HL-60 (cell line): Measurements from ENCODE around the gene TTLL1.
A peak's percentile ranks its signal among the peaks of the same experiment; 100 is the strongest.

ENCODE experiments used
- DNase-seq, 2 experiments: peaks; one replicate each; pipeline ENCODE4 v3.0.0-alpha.2; 2010 to 2020; ENCODE audit warnings: low read depth in 1 of 2, low spot score in 1 of 2
- H3K27ac ChIP-seq: fragments of 250-450 bp; sonication (Bioruptor Pico); replicated peaks from 2 replicates; pipeline ENCODE4 v1.5.1; 2020; ENCODE audit warnings: mild to moderate bottlenecking, moderate library complexity
- H3K27me3 ChIP-seq: fragments of 250-450 bp; sonication (Bioruptor Pico); 2 replicates; pipeline ENCODE4 v1.5.1; 2021; ENCODE audit warnings: mild to moderate bottlenecking, moderate library complexity; ENCODE audit not compliant: insufficient read depth, poor library complexity, severe bottlenecking
- H3K4me3 ChIP-seq: replicated peaks from 2 replicates; pipeline ENCODE4 v1.5.1; 2011; ENCODE audit warnings: mild to moderate bottlenecking, control low read depth, low read length; ENCODE audit not compliant: insufficient read depth
- GABPA ChIP-seq: IDR thresholded peaks from 2 replicates; pipeline ENCODE4 v1.6.1; 2012; ENCODE audit warnings: low read depth
- POLR2AphosphoS5 ChIP-seq: IDR thresholded peaks from 2 replicates; pipeline ENCODE4 v1.6.1; 2012; ENCODE audit warnings: low read depth
- SPI1 ChIP-seq: IDR thresholded peaks from 2 replicates; pipeline ENCODE4 v1.6.1; 2012; ENCODE audit warnings: low read depth, mild to moderate bottlenecking, borderline replicate concordance
- TF ChIP-seq, protein P1 (sequence below): IDR thresholded peaks from one replicate; pipeline ENCODE4 v1.5.1; 2011; ENCODE audit warnings: low read length, control low read depth, inconsistent platforms; ENCODE audit not compliant: insufficient read depth
- TF ChIP-seq, protein P2 (sequence below): IDR thresholded peaks from 2 replicates; pipeline ENCODE4 v1.6.1; 2012; ENCODE audit warnings: low read depth; ENCODE audit not compliant: insufficient replicate concordance

The TTLL1 gene

GRCh38 chr22:42993651-42994275 lies 95.4 kb downstream of the TTLL1 start:
- Histone ChIP-seq H3K4me3 (peak overlapping the region; percentile 18; the same call in 1 of the 2 replicates), H3K27me3 (no peaks in the 10 kb centered on the region), H3K27ac (peak overlapping the region; percentile 91)
- DNase-seq: peak in 1 of 2 experiments; percentile 66
- TF ChIP-seq SPI1 (peak; percentile 91), GABPA (no peak), POLR2AphosphoS5 (0 out of 2 replicates have a peak, but pooled peaks have one; percentile 10)
- TF ChIP-seq, protein P1, sequence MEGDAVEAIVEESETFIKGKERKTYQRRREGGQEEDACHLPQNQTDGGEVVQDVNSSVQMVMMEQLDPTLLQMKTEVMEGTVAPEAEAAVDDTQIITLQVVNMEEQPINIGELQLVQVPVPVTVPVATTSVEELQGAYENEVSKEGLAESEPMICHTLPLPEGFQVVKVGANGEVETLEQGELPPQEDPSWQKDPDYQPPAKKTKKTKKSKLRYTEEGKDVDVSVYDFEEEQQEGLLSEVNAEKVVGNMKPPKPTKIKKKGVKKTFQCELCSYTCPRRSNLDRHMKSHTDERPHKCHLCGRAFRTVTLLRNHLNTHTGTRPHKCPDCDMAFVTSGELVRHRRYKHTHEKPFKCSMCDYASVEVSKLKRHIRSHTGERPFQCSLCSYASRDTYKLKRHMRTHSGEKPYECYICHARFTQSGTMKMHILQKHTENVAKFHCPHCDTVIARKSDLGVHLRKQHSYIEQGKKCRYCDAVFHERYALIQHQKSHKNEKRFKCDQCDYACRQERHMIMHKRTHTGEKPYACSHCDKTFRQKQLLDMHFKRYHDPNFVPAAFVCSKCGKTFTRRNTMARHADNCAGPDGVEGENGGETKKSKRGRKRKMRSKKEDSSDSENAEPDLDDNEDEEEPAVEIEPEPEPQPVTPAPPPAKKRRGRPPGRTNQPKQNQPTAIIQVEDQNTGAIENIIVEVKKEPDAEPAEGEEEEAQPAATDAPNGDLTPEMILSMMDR: no peak
- TF ChIP-seq, protein P2, sequence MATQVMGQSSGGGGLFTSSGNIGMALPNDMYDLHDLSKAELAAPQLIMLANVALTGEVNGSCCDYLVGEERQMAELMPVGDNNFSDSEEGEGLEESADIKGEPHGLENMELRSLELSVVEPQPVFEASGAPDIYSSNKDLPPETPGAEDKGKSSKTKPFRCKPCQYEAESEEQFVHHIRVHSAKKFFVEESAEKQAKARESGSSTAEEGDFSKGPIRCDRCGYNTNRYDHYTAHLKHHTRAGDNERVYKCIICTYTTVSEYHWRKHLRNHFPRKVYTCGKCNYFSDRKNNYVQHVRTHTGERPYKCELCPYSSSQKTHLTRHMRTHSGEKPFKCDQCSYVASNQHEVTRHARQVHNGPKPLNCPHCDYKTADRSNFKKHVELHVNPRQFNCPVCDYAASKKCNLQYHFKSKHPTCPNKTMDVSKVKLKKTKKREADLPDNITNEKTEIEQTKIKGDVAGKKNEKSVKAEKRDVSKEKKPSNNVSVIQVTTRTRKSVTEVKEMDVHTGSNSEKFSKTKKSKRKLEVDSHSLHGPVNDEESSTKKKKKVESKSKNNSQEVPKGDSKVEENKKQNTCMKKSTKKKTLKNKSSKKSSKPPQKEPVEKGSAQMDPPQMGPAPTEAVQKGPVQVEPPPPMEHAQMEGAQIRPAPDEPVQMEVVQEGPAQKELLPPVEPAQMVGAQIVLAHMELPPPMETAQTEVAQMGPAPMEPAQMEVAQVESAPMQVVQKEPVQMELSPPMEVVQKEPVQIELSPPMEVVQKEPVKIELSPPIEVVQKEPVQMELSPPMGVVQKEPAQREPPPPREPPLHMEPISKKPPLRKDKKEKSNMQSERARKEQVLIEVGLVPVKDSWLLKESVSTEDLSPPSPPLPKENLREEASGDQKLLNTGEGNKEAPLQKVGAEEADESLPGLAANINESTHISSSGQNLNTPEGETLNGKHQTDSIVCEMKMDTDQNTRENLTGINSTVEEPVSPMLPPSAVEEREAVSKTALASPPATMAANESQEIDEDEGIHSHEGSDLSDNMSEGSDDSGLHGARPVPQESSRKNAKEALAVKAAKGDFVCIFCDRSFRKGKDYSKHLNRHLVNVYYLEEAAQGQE: no peak

GRCh38 chr22:42992886-42993479 lies 96.2 kb downstream of the TTLL1 start:
- TF ChIP-seq SPI1 (no peak), POLR2AphosphoS5 (no peak), GABPA (no peak)
- TF ChIP-seq, protein P2: no peak
- TF ChIP-seq, protein P1: no peak

GRCh38 chr22:42992092-42992491 lies 97.1 kb downstream of the TTLL1 start:
- Histone ChIP-seq H3K4me3 (no peak overlapping the region), H3K27ac (no peak overlapping the region; the same call in 1 of the 2 replicates)

More at GRCh38 chr22:42992886-42993479, 96.2 kb downstream of the TTLL1 start:
- Histone ChIP-seq H3K27ac (peak overlapping the region; percentile 91), H3K4me3 (no peak overlapping the region), H3K27me3 (no peaks in the 10 kb centered on the region)
- DNase-seq: peak in 1 of 2 experiments; percentile 35

More at GRCh38 chr22:42992092-42992491, 97.1 kb downstream of the TTLL1 start:
- no peak for DNase-seq
- no peaks in the 10 kb centered on the region for H3K27me3 ChIP-seq
- TF ChIP-seq, protein P2: no peak
- TF ChIP-seq SPI1: no peak
- no peak for TF ChIP-seq POLR2AphosphoS5
- no peak for TF ChIP-seq GABPA
- TF ChIP-seq, protein P1: no peak
